Liver (tissue), 3 donors: Measurements from ENCODE around the gene NR6A1.

ENCODE experiments used
- EGR1 ChIP-seq, 2 donors: IDR thresholded peaks; 2 replicates each; pipeline ENCODE4 v1.6.1; 2016 to 2018; ENCODE audit warnings: antibody characterized with exemption in 2 of 2, low read depth in 2 of 2
- FOXA1 ChIP-seq: IDR thresholded peaks from 2 replicates; pipeline ENCODE4 v1.6.1; 2016; ENCODE audit warnings: antibody characterized with exemption
- SP1 ChIP-seq: IDR thresholded peaks from 2 replicates; pipeline ENCODE4 v1.6.1; 2018; ENCODE audit warnings: antibody characterized with exemption, mild to moderate bottlenecking
- TF ChIP-seq, protein P1 (sequence below): fragments of 150-350 bp; IDR thresholded peaks from 2 replicates; pipeline ENCODE4 v1.5.1; 2017; ENCODE audit warnings: improper control_type of control experiment, low read depth, low read length; ENCODE audit not compliant: missing input control
- TF ChIP-seq, protein P2 (sequence below): IDR thresholded peaks from 2 replicates; pipeline ENCODE4 v1.6.1; 2016; ENCODE audit warnings: antibody characterized with exemption
- TF ChIP-seq, protein P3 (sequence below): IDR thresholded peaks from 2 replicates; pipeline ENCODE4 v1.6.1; 2016; ENCODE audit warnings: antibody characterized with exemption
- donor health status: healthy.
- donor health status: healthy.

DNA sequence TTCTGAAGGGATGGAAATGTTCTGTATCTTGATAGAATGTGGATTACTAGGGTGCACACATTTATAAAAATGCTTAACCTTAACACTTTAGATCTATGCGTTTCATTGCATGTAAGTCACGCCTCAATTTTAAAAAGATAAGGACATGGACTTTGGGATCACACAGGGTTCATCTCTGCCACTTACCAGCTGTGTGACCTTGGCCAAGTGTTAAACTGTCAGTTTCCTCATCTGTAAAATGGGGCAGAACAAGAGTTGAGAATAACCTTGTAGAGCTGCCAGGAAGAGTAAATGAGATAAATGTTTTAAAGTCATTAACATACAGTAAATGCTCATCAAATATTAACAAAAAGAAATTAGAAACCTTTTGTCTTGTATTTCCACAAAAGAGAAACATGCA, 53.5 kb downstream of the NR6A1 start:
- TF ChIP-seq, protein P1, sequence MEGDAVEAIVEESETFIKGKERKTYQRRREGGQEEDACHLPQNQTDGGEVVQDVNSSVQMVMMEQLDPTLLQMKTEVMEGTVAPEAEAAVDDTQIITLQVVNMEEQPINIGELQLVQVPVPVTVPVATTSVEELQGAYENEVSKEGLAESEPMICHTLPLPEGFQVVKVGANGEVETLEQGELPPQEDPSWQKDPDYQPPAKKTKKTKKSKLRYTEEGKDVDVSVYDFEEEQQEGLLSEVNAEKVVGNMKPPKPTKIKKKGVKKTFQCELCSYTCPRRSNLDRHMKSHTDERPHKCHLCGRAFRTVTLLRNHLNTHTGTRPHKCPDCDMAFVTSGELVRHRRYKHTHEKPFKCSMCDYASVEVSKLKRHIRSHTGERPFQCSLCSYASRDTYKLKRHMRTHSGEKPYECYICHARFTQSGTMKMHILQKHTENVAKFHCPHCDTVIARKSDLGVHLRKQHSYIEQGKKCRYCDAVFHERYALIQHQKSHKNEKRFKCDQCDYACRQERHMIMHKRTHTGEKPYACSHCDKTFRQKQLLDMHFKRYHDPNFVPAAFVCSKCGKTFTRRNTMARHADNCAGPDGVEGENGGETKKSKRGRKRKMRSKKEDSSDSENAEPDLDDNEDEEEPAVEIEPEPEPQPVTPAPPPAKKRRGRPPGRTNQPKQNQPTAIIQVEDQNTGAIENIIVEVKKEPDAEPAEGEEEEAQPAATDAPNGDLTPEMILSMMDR: no peak
- TF ChIP-seq EGR1 (IDR thresholded peaks at IDR 0.05; ENCODE audit: low read depth in 2 of 2): no peak
- no peak for TF ChIP-seq FOXA1
- TF ChIP-seq SP1: no peak
- TF ChIP-seq, protein P2, sequence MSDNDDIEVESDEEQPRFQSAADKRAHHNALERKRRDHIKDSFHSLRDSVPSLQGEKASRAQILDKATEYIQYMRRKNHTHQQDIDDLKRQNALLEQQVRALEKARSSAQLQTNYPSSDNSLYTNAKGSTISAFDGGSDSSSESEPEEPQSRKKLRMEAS: no peak
- TF ChIP-seq, protein P3, sequence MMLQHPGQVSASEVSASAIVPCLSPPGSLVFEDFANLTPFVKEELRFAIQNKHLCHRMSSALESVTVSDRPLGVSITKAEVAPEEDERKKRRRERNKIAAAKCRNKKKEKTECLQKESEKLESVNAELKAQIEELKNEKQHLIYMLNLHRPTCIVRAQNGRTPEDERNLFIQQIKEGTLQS: no peak
